Fibroblast of the conjunctiva (primary cell): ENCODE data around the gene GMPR2.

Experiments
- DNase-seq: peaks from one replicate; pipeline ENCODE4 v3.0.0-alpha.2; 2010; ENCODE audit warnings: low read depth

GMPR2 gene

DNA sequence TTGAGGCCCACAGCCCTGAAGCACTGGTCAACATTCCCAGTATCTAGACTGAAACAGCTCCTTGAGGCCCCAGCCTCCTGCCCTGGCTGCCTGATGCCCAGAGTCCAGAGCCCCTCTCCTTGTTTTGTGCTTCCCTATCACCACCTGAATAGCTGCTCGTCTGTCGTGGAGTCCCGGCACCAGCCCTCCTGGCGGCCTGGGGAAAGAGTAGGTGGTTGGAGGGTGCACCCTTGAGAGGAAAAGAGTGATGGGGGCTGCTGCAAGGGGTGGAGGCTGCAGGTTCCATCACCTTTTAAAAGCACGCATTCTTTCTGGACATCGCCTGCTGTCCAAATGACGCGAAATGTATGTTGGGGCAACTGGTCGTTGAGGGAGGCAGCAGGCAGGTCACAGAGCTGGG lies 35.5 kb downstream of the GMPR2 start:
- no peak for DNase-seq

DNA sequence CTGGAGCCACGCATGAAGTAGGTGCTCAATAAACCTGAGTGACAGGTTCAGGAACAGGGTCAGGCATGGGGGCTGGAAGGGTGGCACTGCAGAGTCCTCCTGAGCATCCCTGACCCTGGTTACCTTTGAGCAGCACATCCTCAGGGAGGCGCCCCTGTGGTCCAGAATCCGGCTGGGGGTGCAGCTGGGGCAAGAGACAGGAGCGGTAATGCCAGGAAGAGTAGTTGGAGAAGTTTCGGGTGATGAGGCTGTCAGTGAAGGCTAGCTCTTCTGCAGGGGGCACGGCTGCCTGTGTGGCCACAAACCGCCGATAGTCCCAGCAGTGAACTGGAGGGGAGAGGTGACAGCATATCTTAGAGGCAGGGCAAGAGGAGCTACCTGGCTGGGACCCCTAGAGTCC lies 36.6 kb downstream of the GMPR2 start:
- DNase-seq: no peak

DNA sequence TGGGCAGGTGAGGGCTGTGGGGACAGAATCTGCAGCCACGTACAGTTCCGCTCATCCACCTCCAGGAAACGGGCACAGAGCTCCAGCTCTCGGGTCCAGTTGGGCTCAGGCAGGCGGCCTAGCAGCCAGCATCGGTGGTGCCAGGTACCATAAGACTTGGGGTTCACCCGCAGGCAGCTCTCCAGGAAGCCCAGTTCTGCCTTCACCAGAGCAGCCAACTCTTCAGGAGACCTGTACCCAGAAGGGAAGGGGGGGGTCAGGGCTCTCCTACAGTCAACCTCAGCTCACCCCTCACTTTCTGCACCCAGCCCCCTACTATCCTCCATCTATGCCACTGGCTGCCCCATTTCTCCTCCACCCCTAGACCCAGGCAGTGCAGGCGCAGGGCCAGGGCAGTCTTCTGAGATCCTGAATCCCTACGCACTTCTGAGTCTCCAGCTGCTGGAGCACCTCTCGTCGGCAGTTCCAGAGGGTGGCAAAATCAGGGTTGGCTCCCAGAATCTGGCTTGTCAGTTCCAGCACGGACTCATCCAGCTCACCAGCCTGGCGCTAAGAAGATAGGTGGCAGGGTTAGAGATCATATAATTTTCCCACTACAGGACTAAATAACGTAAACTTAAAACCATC lies 37.3 kb downstream of the GMPR2 start:
- DNase-seq: no peak

DNA sequence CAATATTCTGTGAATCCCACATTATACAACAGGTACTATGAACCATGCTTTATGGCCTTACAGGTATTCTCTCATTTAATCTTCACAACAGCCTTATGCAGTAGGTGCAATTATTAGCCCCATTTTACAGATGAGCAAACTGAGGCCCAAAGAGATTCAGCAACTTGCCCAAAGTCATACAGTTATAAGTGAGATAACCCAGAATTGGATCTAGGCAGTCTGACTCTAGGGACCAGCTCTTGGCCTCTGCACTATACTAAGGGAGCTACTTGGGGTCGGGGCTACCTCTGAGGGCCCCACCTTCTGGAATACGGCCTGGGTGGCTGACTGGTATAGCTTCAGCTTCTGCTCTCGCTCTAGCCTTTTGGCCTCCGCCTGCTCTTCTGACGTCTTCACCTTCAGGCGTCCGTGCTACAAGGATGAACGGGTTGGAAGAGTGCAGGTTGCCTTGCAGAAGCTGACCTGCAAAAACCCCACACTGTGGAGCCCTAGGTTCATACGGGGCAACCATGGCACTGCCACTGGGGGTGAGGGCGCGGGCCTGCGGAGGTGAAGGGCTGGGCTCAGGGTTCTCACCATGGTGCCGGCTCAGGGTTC lies 37.9 kb downstream of the GMPR2 start:
- DNase-seq: no peak

DNA sequence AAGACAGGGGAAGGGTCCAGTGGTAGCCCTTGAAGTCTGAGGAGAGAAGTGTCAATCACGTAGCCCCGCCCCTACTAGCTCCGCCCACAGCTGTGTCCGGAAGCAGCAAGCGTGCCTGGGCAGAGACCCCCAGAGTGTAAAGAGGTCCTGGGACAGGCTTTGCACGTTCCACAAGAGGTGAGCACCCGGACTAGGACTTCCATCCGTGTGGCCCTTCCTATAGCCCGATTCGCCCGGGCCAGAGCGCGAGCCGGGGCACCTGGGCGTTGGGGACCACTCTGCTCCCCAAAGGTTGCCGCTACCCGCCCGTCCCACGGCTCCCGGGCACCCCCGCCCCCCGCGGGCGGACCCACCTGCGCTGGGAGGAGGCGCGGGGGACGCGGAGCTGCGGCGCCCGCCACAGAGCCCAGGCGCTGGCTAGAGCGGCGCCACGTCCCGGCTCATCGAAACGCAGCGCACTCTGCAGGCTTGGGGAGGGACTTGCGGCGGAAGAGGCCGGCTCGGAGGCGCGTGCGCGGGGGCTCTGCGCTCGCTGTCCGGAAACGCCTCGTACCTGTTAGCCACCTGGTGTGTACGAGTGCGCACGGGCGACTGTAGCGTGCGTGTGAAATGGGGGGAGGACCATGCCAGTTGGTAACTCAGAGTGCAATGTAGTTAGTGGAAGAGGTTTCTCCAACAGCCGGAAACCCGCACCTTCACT lies 38.6 kb downstream of the GMPR2 start, which contains the start of gene RABGGTA:
Gene RABGGTA (minus strand): TSS at position 464 of the 700 bp plus-strand sequence. CDS start 482 bp downstream, outside the sequence.
- peak; percentile 67 for DNase-seq

DNA sequence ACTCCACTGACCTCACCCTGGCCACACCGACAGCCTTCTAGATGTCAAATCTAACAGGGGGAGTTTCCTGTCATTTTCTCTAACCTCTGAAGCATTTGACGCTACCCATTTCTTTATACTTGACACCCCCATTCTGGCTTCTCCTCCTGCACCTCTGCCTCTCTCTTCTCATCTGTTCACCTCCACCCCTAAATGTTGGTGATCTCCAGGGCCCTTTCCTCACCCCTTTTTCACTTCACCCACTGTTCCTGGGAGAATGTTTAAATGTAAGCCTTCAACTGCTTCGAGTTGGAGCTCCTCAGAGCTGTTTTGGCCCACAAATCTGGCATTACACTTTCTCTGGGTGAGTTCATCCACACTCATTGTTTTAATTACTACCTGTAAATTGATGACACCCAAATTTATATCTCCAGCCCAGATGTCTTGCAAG lies 39.1 kb downstream of the GMPR2 start:
- no peak for DNase-seq

DNA sequence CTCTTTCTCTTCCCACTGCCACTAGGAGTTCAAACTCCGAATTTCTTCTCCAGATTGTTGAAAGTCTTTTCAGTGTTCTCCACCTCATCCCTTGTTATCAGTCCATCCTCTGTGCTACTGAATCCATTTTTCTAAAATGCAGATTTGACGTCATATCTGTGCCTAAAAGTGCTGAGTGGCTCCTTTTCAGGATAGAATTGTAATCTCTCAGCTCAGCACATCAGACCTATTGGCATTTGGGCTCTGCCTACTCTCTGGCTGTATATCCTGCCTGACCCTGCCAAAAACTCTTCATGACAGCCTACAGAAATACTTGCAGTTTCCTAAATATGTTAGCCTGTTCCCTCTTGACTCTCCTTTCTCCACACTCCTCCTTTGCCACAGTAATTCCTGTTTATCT lies 39.7 kb downstream of the GMPR2 start:
- no peak for DNase-seq

DNA sequence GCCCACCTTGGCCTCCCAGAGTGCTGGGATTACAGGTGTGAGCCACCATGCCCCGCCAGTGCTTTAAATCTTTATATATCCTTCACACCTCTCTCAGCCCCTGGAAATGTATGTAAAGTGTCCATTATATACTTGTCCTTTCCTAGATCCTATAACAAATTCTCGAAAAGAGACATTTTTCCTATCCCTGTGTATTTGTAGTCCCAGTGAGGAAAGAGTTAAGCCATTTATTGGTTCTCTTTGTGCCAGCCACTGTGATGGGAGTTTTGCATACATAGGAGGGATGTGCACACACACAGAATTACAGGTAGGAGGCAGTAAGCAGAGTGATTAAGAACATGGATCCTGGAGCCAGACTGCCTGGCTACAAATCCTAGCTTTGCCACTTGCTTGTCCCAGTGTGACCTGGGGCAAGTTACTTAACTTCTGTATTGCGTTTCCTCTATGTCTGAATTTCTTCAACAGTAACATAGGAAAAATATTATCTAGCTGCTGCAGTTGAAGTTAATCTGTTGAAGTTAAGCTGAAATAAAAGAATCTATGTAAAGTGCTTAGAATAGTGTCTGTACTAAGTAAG lies 40.8 kb downstream of the GMPR2 start:
- no peak for DNase-seq

DNA sequence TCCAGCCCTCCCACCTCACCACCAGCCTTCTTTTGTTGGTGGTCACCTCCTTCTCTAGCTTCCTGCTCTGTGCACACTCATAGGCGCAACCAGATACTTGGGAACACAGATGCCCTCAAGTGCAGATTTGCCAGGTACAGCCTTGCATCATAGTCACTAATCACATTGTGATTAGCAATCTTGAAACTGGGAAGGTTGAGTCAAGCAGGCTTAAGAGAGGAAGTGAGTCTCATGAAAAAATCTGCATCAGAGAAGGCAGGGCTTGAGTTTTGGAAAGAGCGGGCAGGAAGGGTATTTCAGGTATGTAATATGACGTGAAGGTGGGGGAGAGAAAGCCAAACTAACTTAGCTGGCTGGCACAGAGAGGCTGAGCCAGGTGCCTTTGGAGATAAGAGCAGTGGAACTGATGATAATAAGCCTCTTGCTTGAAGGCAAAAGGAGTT lies 41.4 kb downstream of the GMPR2 start:
- DNase-seq: no peak

DNA sequence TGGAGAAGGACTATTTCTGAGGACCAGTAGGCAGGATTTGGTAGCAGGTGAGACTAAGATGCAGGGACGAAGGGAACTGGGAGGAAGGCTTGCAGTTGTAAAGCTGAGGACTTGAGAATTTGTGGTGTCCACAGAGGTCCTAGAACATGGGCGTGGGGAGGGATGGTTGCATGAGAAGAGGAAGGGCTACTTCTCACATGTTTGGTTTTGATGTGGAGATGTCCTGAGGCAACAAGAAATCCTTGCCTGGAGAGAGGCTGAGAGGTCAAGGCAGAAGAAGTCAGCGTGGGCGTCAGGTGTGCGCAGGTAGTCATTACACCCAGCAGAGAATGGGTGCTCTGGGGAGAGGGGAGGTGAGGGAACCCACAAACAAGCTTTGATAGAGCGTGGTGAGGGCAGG lies 44.3 kb downstream of the GMPR2 start:
- no peak for DNase-seq

DNA sequence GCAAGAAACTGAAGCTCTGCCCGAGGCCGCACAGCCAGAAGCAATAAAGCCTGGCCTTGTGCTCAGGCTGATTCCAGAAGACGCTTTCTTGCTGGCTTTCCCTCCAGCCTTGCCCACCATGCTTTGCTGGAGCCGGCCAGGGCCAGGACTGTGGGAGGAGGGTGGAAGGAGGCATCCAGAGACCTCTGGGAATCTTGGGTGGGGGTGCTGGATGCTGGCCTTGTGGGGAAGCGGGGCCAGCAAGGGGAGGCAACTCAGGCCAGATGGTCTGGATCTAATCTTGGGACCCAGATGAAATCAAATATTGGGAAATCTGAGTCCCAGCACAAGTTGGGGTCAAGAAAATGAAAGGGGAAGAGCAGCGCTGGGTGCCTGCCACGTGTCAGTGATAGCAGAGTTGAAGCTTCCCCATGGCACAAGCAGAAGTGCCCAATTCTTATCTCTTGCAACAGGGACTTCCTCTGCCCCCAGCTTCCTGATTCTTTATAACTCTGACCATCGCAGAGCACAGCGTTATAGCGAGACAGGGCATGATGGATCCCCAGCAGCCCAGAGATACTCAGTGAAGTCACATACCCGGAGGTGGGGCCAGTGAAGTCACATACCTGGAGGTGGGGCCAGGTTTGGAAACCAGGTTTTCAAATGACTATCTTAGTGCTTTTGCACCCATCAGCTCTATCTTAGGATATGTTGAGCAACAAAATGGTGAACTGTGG lies 45.0 kb downstream of the GMPR2 start:
- DNase-seq: no peak

DNA sequence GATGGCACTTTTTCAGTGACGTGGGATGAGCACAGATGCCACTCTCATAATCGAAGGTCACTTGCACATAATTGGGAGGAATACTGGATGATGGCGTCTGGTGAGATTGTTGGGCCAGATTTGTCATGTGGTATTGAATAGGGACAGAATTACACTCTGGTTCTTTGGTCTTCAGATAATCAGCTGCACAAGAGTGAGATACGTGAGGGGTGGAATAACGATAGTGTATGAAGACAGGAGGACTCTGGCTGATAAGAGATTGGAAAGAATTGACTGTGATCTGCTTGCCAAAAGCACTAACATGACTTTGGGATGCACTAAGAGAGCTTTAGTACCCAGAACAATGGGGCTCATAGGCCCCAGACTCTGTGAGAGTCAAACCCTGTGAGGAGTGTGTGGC lies 45.7 kb downstream of the GMPR2 start:
- no peak for DNase-seq

DNA sequence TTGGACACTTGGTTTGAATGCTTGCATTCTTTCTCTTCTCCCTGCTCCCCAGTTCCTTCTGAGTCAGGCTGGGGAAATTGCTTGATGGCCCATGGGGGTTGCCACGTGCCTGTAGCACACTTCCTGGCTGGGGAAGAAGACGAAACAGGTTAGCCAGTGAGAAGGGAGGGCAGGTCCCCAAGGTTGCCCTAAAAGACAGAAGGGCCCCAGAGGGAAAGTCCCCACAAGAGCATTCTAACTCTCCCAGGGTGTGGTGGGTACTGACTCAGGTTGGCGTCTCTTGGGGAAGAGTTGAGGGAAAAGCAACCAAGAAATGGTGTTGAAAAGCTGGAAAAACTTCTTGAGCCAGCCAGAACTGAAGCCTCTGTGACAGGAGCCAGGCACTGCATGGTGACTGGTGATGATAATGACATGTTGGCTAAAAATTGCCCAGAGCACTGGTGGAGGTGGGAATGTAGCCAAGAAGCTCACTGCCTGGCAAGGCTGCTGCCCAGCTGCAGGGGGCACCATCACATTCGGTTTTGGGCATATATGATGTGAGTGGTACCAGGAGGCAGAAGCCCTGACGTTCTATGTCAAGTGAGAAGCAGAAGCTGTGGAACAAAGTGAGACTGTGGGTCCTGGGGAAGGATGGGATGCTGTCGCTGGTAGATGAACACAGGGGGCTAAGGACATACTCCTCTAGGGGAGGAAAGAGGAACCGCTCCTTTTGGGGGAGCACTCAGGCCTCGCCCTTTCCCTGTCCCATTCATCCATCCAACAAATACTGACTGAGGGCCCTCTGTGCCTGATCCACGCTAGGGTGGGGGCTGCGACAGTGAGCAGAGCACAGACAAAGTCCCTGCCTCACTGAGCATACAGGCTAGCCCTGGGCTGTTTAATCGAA lies 46.8 kb downstream of the GMPR2 start:
- no peak for DNase-seq

DNA sequence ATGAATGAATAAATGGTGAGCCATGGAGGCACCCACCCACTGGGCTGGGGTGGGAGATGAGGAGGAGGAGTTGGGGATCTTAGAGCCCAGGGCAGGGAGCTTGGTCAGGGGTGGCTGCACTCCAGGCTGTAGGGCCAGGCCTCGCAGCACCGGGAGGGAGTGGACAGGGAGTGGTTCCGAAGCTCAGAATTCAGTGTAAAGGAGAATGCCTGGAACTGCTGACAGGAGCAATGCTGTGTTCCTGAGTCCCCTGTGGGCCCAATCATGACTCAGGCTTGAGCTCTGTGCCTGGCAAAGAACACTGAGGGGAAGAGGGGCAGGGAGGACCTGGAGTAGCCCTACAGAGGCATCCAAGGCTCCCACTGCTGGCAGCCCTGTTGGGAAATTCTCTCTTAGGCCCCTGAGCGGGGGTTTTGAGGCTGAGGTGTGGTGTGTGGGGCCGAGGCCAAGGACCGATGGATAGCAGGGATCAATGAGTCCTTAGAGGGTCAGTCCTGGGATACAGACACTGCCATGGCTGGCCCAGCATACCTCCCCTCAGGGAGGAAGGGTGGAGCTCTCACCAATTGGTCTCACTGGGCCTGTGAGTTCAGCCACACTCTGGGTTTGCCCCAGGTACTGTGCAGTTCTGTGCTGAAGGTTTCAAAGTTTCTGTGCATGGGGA lies 48.2 kb downstream of the GMPR2 start:
- DNase-seq: no peak

DNA sequence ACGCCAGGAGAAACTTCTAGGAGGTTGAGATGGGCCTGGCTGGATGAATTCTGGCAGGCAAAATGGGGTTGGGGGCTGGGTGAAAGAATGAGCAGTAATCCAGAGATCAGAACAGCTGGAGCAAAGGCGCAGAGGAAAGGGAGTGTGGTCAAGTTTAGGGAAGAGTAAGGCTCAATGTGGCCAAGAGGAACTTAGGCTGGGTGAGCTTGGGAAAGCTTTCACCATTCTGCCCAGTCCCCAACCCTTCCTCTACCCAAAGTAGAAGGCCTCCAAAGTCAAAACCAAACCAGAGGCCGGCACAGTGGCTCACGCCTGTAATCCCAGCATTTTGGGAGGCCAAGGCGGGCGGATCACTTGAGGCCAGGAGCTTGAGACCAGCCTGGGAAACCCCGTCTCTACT lies 48.9 kb downstream of the GMPR2 start:
- DNase-seq: no peak

DNA sequence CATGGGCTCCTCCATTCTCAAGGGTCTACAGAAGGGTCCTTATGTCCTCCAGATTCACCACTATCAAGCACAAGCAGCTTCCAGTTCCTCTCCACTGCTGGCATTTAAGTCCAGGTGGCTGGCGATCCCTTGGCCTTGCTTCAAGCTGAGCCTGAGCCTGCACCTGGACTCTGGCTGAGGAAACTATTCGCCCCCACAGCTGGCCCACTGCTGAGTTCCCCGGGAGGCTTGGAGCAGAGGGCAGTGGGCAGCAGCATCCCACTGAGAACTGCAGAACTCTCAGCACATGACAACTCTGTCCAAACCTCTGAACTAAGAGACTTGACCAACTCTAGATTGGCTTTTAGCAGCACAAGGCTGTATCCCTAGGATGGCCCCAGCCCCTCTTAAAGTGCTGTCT lies 50.0 kb downstream of the GMPR2 start:
- no peak for DNase-seq

DNA sequence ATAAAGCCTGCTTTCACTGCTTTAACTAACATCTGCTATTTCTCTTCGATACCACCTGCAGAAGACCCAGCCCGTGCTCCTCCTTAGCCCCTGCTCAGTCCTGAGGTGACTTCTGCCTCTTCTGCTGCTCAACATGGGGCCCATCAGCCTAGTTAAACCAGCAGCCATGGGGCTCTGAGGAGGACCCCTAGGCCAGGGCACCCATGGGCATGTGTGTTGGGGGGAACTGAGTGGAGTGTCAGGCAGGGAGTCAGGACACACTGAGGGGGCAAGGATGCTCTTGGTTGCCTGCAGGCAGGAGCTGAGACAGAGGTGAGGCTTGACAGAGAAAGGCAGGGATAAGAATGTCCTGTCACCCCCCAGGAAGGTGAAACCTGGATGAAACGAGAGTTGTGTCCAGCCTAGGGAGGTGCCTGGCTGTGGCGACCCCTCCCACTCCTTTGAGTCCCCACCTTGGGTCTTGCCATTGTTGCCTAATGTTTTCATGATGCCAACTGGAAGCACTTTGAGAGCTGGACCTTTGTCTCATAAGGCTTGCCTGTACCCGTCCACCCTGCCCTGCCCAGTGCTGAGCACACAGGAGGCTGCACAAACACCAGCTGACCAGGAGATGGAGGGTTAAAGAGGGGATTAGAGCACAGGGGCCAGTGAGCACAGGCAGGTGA lies 51.2 kb downstream of the GMPR2 start:
- no peak for DNase-seq

DNA sequence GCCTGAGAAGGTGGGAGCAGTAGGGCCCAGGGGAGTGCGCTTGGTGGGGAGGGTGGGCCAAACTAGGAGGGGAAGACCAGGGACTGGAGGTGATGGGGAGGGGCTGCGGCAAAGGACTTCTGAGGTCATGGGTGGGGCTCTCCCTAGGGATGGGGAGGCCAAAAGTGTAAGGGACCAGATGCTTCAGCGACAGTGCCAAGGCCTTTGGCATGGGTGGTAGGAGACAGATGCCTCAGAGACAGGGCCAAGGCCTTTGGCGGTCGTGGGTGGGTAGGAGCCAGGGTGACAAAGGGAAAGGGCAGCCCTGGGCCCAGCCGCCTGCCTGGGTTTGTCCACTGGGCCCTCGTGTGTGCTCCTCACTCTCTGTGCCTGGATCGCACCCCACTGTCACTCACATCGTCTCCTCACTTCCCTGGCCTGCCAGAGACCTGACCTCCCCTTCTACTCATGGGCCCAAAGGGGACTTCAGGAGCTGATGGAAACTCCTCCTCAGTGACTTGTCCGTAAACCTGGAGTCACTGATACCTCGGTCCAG lies 51.8 kb downstream of the GMPR2 start:
- no peak for DNase-seq

DNA sequence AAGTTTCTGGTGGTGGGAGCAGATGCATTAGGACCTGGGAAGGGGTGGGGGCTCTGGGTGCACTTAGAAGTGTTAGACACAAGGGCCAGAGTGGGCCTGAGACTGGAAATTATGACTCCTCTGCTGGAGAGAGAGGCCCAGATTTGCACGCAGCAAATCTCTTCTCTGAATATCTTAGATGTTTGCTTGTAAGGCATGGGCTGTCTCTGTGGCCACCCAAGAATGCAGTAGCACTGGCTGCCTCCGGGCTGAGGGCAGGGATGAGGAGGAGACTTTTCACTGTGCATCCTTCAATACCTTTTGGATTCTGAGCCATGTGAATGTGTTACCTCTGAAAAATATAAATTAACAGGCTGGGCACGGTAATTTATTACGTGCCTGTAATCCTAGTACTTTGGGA lies 52.6 kb downstream of the GMPR2 start:
- DNase-seq: no peak

DNA sequence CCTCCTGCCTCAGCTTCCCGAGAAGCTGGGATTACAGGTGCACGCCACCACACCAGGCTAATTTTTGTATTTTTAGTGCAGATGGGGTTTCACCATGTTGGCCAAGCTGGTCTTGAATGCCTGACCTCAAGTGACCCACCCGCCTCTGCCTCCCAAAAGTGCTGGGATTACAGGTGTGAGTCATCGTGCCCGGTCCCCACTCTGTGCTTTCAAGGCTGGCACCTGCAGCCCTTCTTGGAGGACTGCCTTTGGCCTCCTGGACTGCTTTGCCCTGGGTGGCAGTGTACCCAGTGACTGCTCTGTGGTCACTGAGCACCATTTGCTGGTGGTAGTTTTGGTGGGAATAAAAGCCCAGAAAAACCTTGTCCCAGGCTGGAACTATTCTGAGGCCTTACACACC lies 54.3 kb downstream of the GMPR2 start:
- no peak for DNase-seq
